ENCODE results near the gene MMP15.

DNA sequence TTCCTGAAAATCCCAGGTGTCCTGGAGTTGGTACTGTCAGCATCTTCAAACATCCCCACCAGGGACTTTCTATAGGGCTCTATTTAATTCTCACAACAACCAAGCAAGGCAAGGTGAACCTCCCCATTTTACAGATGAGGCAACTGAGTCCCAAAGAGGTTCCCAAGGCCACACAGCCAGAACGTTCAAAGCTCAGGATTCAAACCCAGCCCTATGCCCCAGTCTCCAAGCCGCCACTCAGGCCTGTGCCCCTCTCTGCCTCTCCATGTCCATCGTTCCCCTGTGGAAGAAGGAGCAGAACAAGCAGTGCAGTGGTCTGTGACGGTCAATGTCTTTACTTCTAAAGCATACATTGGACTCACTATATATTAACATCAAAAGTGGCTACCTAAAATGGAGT lies 31.2 kb upstream of the MMP15 start:
- TF ChIP-seq, protein P1, sequence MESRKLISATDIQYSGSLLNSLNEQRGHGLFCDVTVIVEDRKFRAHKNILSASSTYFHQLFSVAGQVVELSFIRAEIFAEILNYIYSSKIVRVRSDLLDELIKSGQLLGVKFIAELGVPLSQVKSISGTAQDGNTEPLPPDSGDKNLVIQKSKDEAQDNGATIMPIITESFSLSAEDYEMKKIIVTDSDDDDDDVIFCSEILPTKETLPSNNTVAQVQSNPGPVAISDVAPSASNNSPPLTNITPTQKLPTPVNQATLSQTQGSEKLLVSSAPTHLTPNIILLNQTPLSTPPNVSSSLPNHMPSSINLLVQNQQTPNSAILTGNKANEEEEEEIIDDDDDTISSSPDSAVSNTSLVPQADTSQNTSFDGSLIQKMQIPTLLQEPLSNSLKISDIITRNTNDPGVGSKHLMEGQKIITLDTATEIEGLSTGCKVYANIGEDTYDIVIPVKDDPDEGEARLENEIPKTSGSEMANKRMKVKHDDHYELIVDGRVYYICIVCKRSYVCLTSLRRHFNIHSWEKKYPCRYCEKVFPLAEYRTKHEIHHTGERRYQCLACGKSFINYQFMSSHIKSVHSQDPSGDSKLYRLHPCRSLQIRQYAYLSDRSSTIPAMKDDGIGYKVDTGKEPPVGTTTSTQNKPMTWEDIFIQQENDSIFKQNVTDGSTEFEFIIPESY (IDR thresholded peaks at IDR 0.05; ENCODE audit: borderline replicate concordance, low read depth), result no peak
- TF ChIP-seq, protein P2, sequence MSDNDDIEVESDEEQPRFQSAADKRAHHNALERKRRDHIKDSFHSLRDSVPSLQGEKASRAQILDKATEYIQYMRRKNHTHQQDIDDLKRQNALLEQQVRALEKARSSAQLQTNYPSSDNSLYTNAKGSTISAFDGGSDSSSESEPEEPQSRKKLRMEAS (IDR thresholded peaks at IDR 0.05; ENCODE audit: low read depth), result no peak
- TF ChIP-seq MXI1 (IDR thresholded peaks at IDR 0.05; ENCODE audit: low read depth, low read length) (no peak), RFX5 (IDR thresholded peaks at IDR 0.05; ENCODE audit: low read length) (no peak), SIN3A (IDR thresholded peaks at IDR 0.05; ENCODE audit: borderline replicate concordance, low read depth, low read length) (no peak), NRF1 (IDR thresholded peaks at IDR 0.05; ENCODE audit: low read depth, low read length) (no peak), EZH2phosphoT487 (IDR thresholded peaks at IDR 0.05; ENCODE audit: borderline replicate concordance, low read depth) (no peak), YY1 (IDR thresholded peaks at IDR 0.05; ENCODE audit: low read depth) (no peak), ELF1 (IDR thresholded peaks at IDR 0.05) (no peak), RXRA (IDR thresholded peaks at IDR 0.05; ENCODE audit: borderline replicate concordance, low read depth) (no peak)
- TF ChIP-seq, protein P3, sequence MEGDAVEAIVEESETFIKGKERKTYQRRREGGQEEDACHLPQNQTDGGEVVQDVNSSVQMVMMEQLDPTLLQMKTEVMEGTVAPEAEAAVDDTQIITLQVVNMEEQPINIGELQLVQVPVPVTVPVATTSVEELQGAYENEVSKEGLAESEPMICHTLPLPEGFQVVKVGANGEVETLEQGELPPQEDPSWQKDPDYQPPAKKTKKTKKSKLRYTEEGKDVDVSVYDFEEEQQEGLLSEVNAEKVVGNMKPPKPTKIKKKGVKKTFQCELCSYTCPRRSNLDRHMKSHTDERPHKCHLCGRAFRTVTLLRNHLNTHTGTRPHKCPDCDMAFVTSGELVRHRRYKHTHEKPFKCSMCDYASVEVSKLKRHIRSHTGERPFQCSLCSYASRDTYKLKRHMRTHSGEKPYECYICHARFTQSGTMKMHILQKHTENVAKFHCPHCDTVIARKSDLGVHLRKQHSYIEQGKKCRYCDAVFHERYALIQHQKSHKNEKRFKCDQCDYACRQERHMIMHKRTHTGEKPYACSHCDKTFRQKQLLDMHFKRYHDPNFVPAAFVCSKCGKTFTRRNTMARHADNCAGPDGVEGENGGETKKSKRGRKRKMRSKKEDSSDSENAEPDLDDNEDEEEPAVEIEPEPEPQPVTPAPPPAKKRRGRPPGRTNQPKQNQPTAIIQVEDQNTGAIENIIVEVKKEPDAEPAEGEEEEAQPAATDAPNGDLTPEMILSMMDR (IDR thresholded peaks at IDR 0.05), result no peak
